ENCODE results near the gene C19orf38.

Gene C19orf38

GRCh38 chr19:10908380-10908960, 60.3 kb downstream of the C19orf38 start:
- no peak for TF ChIP-seq CTCF (IDR thresholded peaks at IDR 0.05; ENCODE audit: extremely low read depth, missing control alignments)
- DNase-seq (ENCODE audit: low spot score), result no peak

- DNase-seq (ENCODE audit: low spot score), result no peak
- no peak for TF ChIP-seq CTCF (IDR thresholded peaks at IDR 0.05; ENCODE audit: extremely low read depth, missing control alignments)
Measured at GRCh38 chr19:10911579-10912363, 63.6 kb downstream of the C19orf38 start.

GRCh38 chr19:10912619-10913018, 64.4 kb downstream of the C19orf38 start:
- no peak for DNase-seq (ENCODE audit: low spot score)

GRCh38 chr19:10913716-10914340, 65.6 kb downstream of the C19orf38 start:
- no peak for TF ChIP-seq CTCF (IDR thresholded peaks at IDR 0.05; ENCODE audit: extremely low read depth, missing control alignments)
- DNase-seq (ENCODE audit: low spot score), result no peak

More at GRCh38 chr19:10912619-10913018, 64.4 kb downstream of the C19orf38 start:
- TF ChIP-seq CTCF (IDR thresholded peaks at IDR 0.05; ENCODE audit: extremely low read depth, missing control alignments), result no peak

GRCh38 chr19:10915130-10916091, 67.2 kb downstream of the C19orf38 start:
- no peak for DNase-seq (ENCODE audit: low spot score)
- TF ChIP-seq CTCF (IDR thresholded peaks at IDR 0.05; ENCODE audit: extremely low read depth, missing control alignments), result no peak

GRCh38 chr19:10916602-10917001, 68.4 kb downstream of the C19orf38 start:
- TF ChIP-seq CTCF (IDR thresholded peaks at IDR 0.05; ENCODE audit: extremely low read depth, missing control alignments), result no peak
- DNase-seq (ENCODE audit: low spot score), result no peak

All from GM20000 (cell line).